Ovary (tissue), 3 donors: ENCODE measurements around the gene JAML.

Source experiments
- CTCF ChIP-seq, 3 donors: fragments of 450-650 bp in 2 of 3; fragments of 200-600 bp in 1 of 3; IDR thresholded peaks; one replicate each; pipeline versions ENCODE4 v1.5.1 to v1.8.0; 2016 to 2022; ENCODE audit warnings: antibody characterized with exemption in 3 of 3, mild to moderate bottlenecking in 1 of 3
- EP300 ChIP-seq: sonication (generic); formaldehyde crosslinking; IDR thresholded peaks from one replicate; pipeline ENCODE4 v1.6.1; 2017; ENCODE audit warnings: antibody characterized with exemption
- POLR2A ChIP-seq: fragments of 450-650 bp; IDR thresholded peaks from one replicate; pipeline ENCODE4 v1.6.1; 2017; ENCODE audit warnings: antibody characterized with exemption, mild to moderate bottlenecking, moderate library complexity
- donor health status: DM: no; HTN: no; CAD: no.

- TF ChIP-seq CTCF (IDR thresholded peaks at IDR 0.05) (no peak), EP300 (no peak), POLR2A (no peak)
Observed at GRCh38 chr11:118224511-118225188, at the start of gene JAML.
